HepG2 (cell line): Measurements from ENCODE around the gene BAIAP2L1. TPM values are rescaled to one million over a fixed set of nuclear protein-coding genes. Genes with fewer than 3 reads are reported as not detected.

Source experiments
- ATAC-seq: fragments of 200-7000 bp; cut with Tn5 transposase; 3 replicates; pipeline ENCODE4 v1.9.1; 2020; ENCODE audit warnings: mild to moderate bottlenecking, moderate library complexity
- BruUV-seq: library from RNA; stranded (reverse); fragments of 400-500 nt; replicated peaks from 2 replicates; lab custom pipeline; 2021; lab: Mats Ljungman, UMichigan
- CTCF ChIA-PET: fragments of 300-600 bp; formaldehyde crosslinking; extraction: SDS; loops from one replicate; lab custom pipeline; 2021; ENCODE audit warnings: low total read pairs, inconsistent platforms, low intra/inter-chr PET ratio; lab: Yijun Ruan, JAX
- POLR2A ChIA-PET: fragments of 350-600 bp; sonication (Branson Sonifier 250); formaldehyde crosslinking; loops from one replicate; lab custom pipeline; 2020; ENCODE audit warnings: antibody characterized with exemption, inconsistent platforms; lab: Yijun Ruan, JAX
- DNase-seq: peaks from one replicate; pipeline ENCODE4 v3.0.0-alpha.2; 2015; ENCODE audit warnings: low spot score
- FAIRE-seq: peaks from 3 replicates; lab custom pipeline; 2011; peaks lifted over from hg19 to GRCh38; lab: Jason Lieb, UNC
- H2AFZ ChIP-seq: one replicate; pipeline ENCODE4 v1.6.1; 2011; ENCODE audit warnings: low read length, inconsistent platforms
- H3K27ac ChIP-seq: fragments of 300-600 bp; 3 replicates; pipeline ENCODE4 v1.8.0; 2011; ENCODE audit warnings: mixed run types, mild to moderate bottlenecking, mixed read lengths, low read length, inconsistent platforms; ENCODE audit not compliant: insufficient read depth; ENCODE audit errors: extremely low read length
- H3K27me3 ChIP-seq, 2 experiments: fragments of 200-600 bp in 1 of 2; 2 replicates in 1 of 2; 3 replicates in 1 of 2; pipeline versions ENCODE4 v1.6.0 to v1.8.0; 2011; ENCODE audit warnings: low read length in 2 of 2, mild to moderate bottlenecking in 2 of 2, moderate library complexity in 2 of 2, inconsistent platforms in 1 of 2; ENCODE audit not compliant: insufficient read depth in 2 of 2, control insufficient read depth in 1 of 2
- H3K36me3 ChIP-seq, 2 experiments: fragments of 200-600 bp in 1 of 2; replicated peaks in 1 of 2; 2 replicates in 1 of 2; 3 replicates in 1 of 2; pipeline versions ENCODE4 v1.5.1 to v1.8.0; 2011; ENCODE audit warnings: low read length in 2 of 2, inconsistent platforms in 1 of 2; ENCODE audit not compliant: insufficient read depth in 2 of 2, control insufficient read depth in 1 of 2
- H3K4me1 ChIP-seq: 2 replicates; pipeline ENCODE4 v1.5.1; 2012; ENCODE audit warnings: low read length, inconsistent platforms; ENCODE audit not compliant: insufficient read depth
- H3K4me2 ChIP-seq: 2 replicates; pipeline ENCODE4 v1.6.0; 2011; ENCODE audit warnings: low read depth, low read length, inconsistent platforms
- H3K4me3 ChIP-seq, 3 experiments: fragments of 200-600 bp in 1 of 3; sonication (generic), shearing (Covaris generic) in 1 of 3; replicated peaks in 1 of 3; 2 replicates each; pipeline ENCODE4 v1.5.1; 2011 to 2016; ENCODE audit warnings: low read length in 3 of 3, inconsistent platforms in 2 of 3, low read depth in 2 of 3, mild to moderate bottlenecking in 2 of 3, control low read depth in 1 of 3, mixed read lengths in 1 of 3; ENCODE audit not compliant: insufficient read depth in 1 of 3
- H3K79me2 ChIP-seq: one replicate; pipeline ENCODE4 v1.6.1; 2011; ENCODE audit warnings: low read length, inconsistent platforms; ENCODE audit not compliant: insufficient read depth
- H3K9ac ChIP-seq: 2 replicates; pipeline ENCODE4 v1.6.0; 2011; ENCODE audit warnings: mild to moderate bottlenecking, low read depth, low read length, inconsistent platforms; ENCODE audit not compliant: insufficient read depth
- H3K9me3 ChIP-seq: 2 replicates; pipeline ENCODE4 v1.5.1; 2012; ENCODE audit warnings: mild to moderate bottlenecking, low read length
- H4K20me1 ChIP-seq: 2 replicates; pipeline ENCODE4 v1.6.0; 2011; ENCODE audit warnings: inconsistent platforms, mild to moderate bottlenecking, low read length, moderate library complexity; ENCODE audit not compliant: insufficient read depth
- FOXK2 ChIP-seq: fragments of 450-650 bp; IDR thresholded peaks from 2 replicates; pipeline ENCODE4 v1.6.1; 2016
- HCFC1 ChIP-seq: fragments of 150-350 bp; IDR thresholded peaks from 2 replicates; pipeline ENCODE4 v1.6.1; 2014; ENCODE audit warnings: low read depth, low read length
- HNF4G ChIP-seq, 2 experiments: sonication (generic) in 1 of 2; formaldehyde crosslinking in 1 of 2; IDR thresholded peaks; 2 replicates each; pipeline versions ENCODE4 v1.4.0 to v1.6.1; 2011 to 2020; ENCODE audit warnings: borderline replicate concordance in 2 of 2, low read depth in 2 of 2, mild to moderate bottlenecking in 2 of 2, low read length in 1 of 2, missing genetic modification reagents in 1 of 2, moderate library complexity in 1 of 2
- NFKB2 ChIP-seq: sonication (generic); formaldehyde crosslinking; IDR thresholded peaks from 2 replicates; pipeline ENCODE4 v1.4.0; 2020; ENCODE audit warnings: missing genetic modification reagents, borderline replicate concordance
- ZMYM2 ChIP-seq: sonication (generic); formaldehyde crosslinking; IDR thresholded peaks from 2 replicates; pipeline ENCODE4 v1.8.0; 2022; ENCODE audit warnings: mild to moderate bottlenecking, missing genetic modification reagents
- ZNF143 ChIP-seq: sonication (generic); formaldehyde crosslinking; IDR thresholded peaks from 2 replicates; pipeline ENCODE4 v1.4.0; 2020; ENCODE audit warnings: missing genetic modification reagents
- ZNF232 ChIP-seq: sonication (generic); formaldehyde crosslinking; IDR thresholded peaks from 2 replicates; pipeline ENCODE4 v1.4.0; 2020; ENCODE audit warnings: missing genetic modification reagents, borderline replicate concordance
- ZNF501 ChIP-seq: sonication (generic); formaldehyde crosslinking; IDR thresholded peaks from 2 replicates; pipeline ENCODE4 v1.5.1; 2020; ENCODE audit warnings: mild to moderate bottlenecking, moderate library complexity, missing genetic modification reagents
- ZNF646 ChIP-seq: sonication (generic); formaldehyde crosslinking; IDR thresholded peaks from 2 replicates; pipeline ENCODE4 v1.9.0; 2021; ENCODE audit warnings: mild to moderate bottlenecking, missing genetic modification reagents
- ZNF841 ChIP-seq: sonication (generic); formaldehyde crosslinking; IDR thresholded peaks from 2 replicates; pipeline ENCODE4 v1.8.1; 2023; ENCODE audit warnings: missing genetic modification reagents, borderline replicate concordance
- WGBS: methylation state at CpG from one replicate; pipeline ENCODE4 v1.1.6; 2017; ENCODE audit warnings: low lambda C conversion rate; 5-methylcytosine and 5-hydroxymethylcytosine counted together
- in situ Hi-C: cut with HindIII; loops from 2 replicates; pipeline ENCODE4 v1.10.0; 2017; ENCODE audit warnings: low pct_unique_long_range_greater_than_20kb; ENCODE audit not compliant: extremely low pct_ligation_motif_present
- intact Hi-C: fragments of 100-400 bp; cut with micrococcal nuclease; formaldehyde crosslinking; loops from one replicate; pipeline ENCODE4 v1.10.0; 2022; ENCODE audit not compliant: unreplicated experiment
- polyA plus RNA-seq, 8 experiments: library from polyadenylated mRNA; depleted of rRNA in 3 of 8; stranded (reverse) in 7 of 8; unstranded in 1 of 8; fragments of >200 nt; fragmentation: Illumina TruSeq in 4 of 8; extraction: Trizol in 4 of 8; gene quantifications; 2 replicates each; pipeline versions ENCODE4 v1.2.1 to v1.2.3, GENCODE V29; 2011 to 2016; ENCODE audit warnings: low read depth in 4 of 8, missing spikeins in 1 of 8, mixed read lengths in 1 of 8; ENCODE audit not compliant: insufficient read depth in 1 of 8
- total RNA-seq, 5 experiments: library from RNA; depleted of rRNA; stranded (reverse); fragments of >200 nt; fragmentation: Illumina TruSeq; extraction: Trizol; gene quantifications; 2 replicates each; pipeline ENCODE4 v1.2.3, GENCODE V29; 2016; ENCODE audit warnings: low read depth in 1 of 5
- TF ChIP-seq, protein P1 (sequence below): sonication (generic); formaldehyde crosslinking; conservative IDR thresholded peaks from 2 replicates; pipeline ENCODE4 v1.8.1; 2023; ENCODE audit warnings: missing genetic modification reagents
- TF ChIP-seq, protein P2 (sequence below): sonication (generic); formaldehyde crosslinking; IDR thresholded peaks from 2 replicates; pipeline ENCODE4 v1.5.1; 2020; ENCODE audit warnings: mild to moderate bottlenecking, missing genetic modification reagents, borderline replicate concordance
- TF ChIP-seq, protein P3 (sequence below): sonication (generic); formaldehyde crosslinking; IDR thresholded peaks from 2 replicates; pipeline ENCODE4 v1.8.1; 2023; ENCODE audit warnings: mild to moderate bottlenecking, inconsistent platforms, moderate library complexity, missing genetic modification reagents, borderline replicate concordance

The BAIAP2L1 gene
- total and polyA plus RNA-seq, 2 of the 13 experiments (the other 11 are each of a cell fraction or from before 2014, with no cell fraction given), result 13.0 to 21.5 TPM

GRCh38 chr7:98315318-98315993 lies 85.4 kb downstream of the BAIAP2L1 start:
- POLR2A ChIA-PET, result no interaction called here
- intact Hi-C loops, result no loop called here
- Histone ChIP-seq H3K9me3 (no peaks in the 10 kb centered on the region), H3K4me2 (no peak overlapping the region), H3K4me1 (no peaks in the 10 kb centered on the region), H3K9ac (no peak overlapping the region), H3K79me2 (no peaks in the 10 kb centered on the region), H3K4me3 (no peak overlapping the region), H3K27me3 (no peaks in the 10 kb centered on the region), H4K20me1 (no peaks in the 10 kb centered on the region), H3K27ac (no peak overlapping the region), H3K36me3 (peaks cover 16 to 24% of the 10 kb centered on the region in 2 experiments; a peak in 3 of 5 replicates), H2AFZ (no peak overlapping the region)
- CTCF ChIA-PET, result no interaction called here
- no peak for FAIRE-seq
- no peak for DNase-seq
- WGBS, result 79% methylated on average over 13 of the region's 13 CpGs
- in situ Hi-C loops, result no loop called here
- BruUV-seq, result no TSS peak
- ATAC-seq, result no peak
- TF ChIP-seq ZNF143 (no peak), HCFC1 (no peak), HNF4G (IDR thresholded peaks at IDR 0.05; ENCODE audit: borderline replicate concordance, low read depth, low read length) (no peak), HNF4G (CRISPR knock-in tag; IDR thresholded peaks at IDR 0.05; ENCODE audit: borderline replicate concordance, low read depth) (no peak), ZMYM2 (CRISPR knock-in tag) (no peak), ZNF501 (CRISPR knock-in tag) (no peak), ZNF646 (CRISPR knock-in tag) (no peak), ZNF232 (CRISPR knock-in tag) (no peak), FOXK2 (no peak), ZNF841 (CRISPR knock-in tag) (no peak), NFKB2 (CRISPR knock-in tag) (no peak)
- TF ChIP-seq, protein P1, sequence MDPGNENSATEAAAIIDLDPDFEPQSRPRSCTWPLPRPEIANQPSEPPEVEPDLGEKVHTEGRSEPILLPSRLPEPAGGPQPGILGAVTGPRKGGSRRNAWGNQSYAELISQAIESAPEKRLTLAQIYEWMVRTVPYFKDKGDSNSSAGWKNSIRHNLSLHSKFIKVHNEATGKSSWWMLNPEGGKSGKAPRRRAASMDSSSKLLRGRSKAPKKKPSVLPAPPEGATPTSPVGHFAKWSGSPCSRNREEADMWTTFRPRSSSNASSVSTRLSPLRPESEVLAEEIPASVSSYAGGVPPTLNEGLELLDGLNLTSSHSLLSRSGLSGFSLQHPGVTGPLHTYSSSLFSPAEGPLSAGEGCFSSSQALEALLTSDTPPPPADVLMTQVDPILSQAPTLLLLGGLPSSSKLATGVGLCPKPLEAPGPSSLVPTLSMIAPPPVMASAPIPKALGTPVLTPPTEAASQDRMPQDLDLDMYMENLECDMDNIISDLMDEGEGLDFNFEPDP, result no peak
- TF ChIP-seq, protein P2, sequence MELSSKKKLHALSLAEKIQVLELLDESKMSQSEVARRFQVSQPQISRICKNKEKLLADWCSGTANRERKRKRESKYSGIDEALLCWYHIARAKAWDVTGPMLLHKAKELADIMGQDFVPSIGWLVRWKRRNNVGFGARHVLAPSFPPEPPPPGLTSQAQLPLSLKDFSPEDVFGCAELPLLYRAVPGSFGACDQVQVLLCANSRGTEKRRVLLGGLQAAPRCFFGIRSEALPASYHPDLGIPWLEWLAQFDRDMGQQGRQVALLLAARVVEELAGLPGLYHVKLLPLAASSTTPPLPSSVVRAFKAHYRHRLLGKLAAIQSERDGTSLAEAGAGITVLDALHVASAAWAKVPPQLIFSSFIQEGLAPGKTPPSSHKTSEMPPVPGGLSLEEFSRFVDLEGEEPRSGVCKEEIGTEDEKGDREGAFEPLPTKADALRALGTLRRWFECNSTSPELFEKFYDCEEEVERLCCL (CRISPR knock-in tag), result no peak
- TF ChIP-seq, protein P3, sequence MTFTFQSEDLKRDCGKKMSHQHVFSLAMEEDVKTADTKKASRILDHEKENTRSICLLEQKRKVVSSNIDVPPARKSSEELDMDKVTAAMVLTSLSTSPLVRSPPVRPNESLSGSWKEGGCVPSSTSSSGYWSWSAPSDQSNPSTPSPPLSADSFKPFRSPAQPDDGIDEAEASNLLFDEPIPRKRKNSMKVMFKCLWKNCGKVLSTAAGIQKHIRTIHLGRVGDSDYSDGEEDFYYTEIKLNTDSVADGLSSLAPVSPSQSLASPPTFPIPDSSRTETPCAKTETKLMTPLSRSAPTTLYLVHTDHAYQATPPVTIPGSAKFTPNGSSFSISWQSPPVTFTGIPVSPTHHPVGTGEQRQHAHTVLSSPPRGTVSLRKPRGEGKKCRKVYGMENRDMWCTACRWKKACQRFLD (CRISPR knock-in tag), result no peak
